ENCODE results near the gene TERT. TPM values are rescaled to one million over a fixed set of nuclear protein-coding genes. Genes with fewer than 3 reads are reported as not detected.
"Not testable (repeated sequence)": the region's sequence is repeated elsewhere in the genome, so short reads cannot be mapped to it uniquely, and the experiment has no call there.

The TERT gene
- polyA plus RNA-seq (ENCODE audit: insufficient read length in 4 of 4) = under 1 TPM; 0.20 to 0.56 (median 0.39) TPM

- DNase-seq (ENCODE audit: low read depth in 4 of 4, low spot score in 2 of 4) = no peak
Measured at GRCh38 chr5:1294835-1295649, at the start of gene TERT. Gene TERT (minus strand): TSS chr5:1295068. CDS start chr5:1294989, 79 bp downstream.

GRCh38 chr5:1343931-1344901, 49.3 kb upstream of the TERT start:
- no peak for DNase-seq (ENCODE audit: low read depth in 4 of 4, low spot score in 2 of 4)

GRCh38 chr5:1343315-1343751, 48.5 kb upstream of the TERT start:
- no peak for DNase-seq (ENCODE audit: low read depth in 4 of 4, low spot score in 2 of 4)

GRCh38 chr5:1342711-1343110, 47.8 kb upstream of the TERT start:
- DNase-seq (ENCODE audit: low read depth in 4 of 4, low spot score in 2 of 4) = not testable (repeated sequence)

- DNase-seq (ENCODE audit: low read depth in 4 of 4, low spot score in 2 of 4) = no peak
Measured at GRCh38 chr5:1342268-1342667, 47.4 kb upstream of the TERT start.

GRCh38 chr5:1341863-1342262, 47.0 kb upstream of the TERT start:
- DNase-seq (ENCODE audit: low read depth in 4 of 4, low spot score in 2 of 4) = no peak

- DNase-seq (ENCODE audit: low read depth in 4 of 4, low spot score in 2 of 4) = not testable (repeated sequence)
Measured at GRCh38 chr5:1339818-1340210, 44.9 kb upstream of the TERT start.

GRCh38 chr5:1339139-1339817, 44.4 kb upstream of the TERT start:
- not testable (repeated sequence) for DNase-seq (ENCODE audit: low read depth in 4 of 4, low spot score in 2 of 4)

GRCh38 chr5:1338506-1339070, 43.7 kb upstream of the TERT start:
- DNase-seq (ENCODE audit: low read depth in 4 of 4, low spot score in 2 of 4) = no peak

GRCh38 chr5:1338196-1338490, 43.3 kb upstream of the TERT start:
- no peak for DNase-seq (ENCODE audit: low read depth in 4 of 4, low spot score in 2 of 4)

GRCh38 chr5:1337489-1338195, 42.8 kb upstream of the TERT start:
- no peak for DNase-seq (ENCODE audit: low read depth in 4 of 4, low spot score in 2 of 4)

- DNase-seq (ENCODE audit: low read depth in 4 of 4, low spot score in 2 of 4) = no peak
Measured at GRCh38 chr5:1336749-1337488, 42.1 kb upstream of the TERT start.

GRCh38 chr5:1336106-1336561, 41.3 kb upstream of the TERT start:
- no peak for DNase-seq (ENCODE audit: low read depth in 4 of 4, low spot score in 2 of 4)

- DNase-seq (ENCODE audit: low read depth in 4 of 4, low spot score in 2 of 4) = no peak
Measured at GRCh38 chr5:1335540-1336095, 40.8 kb upstream of the TERT start.

- no peak for DNase-seq (ENCODE audit: low read depth in 4 of 4, low spot score in 2 of 4)
Measured at GRCh38 chr5:1334831-1335539, 40.1 kb upstream of the TERT start.

GRCh38 chr5:1333986-1334385, 39.1 kb upstream of the TERT start:
- DNase-seq (ENCODE audit: low read depth in 4 of 4, low spot score in 2 of 4) = no peak

GRCh38 chr5:1333286-1333685, 38.4 kb upstream of the TERT start:
- not testable (repeated sequence) for DNase-seq (ENCODE audit: low read depth in 4 of 4, low spot score in 2 of 4)

GRCh38 chr5:1332461-1333001, 37.7 kb upstream of the TERT start:
- no peak for DNase-seq (ENCODE audit: low read depth in 4 of 4, low spot score in 2 of 4)

All from left renal cortex interstitium (tissue), 4 donors.